A549 (cell line): Measurements from ENCODE around the gene EXOC6. TPM values are rescaled to one million over a fixed set of nuclear protein-coding genes. Genes with fewer than 3 reads are reported as not detected.

Source experiments
- ATAC-seq, 2 experiments: fragments of 200-7000 bp in 1 of 2; fragments of >200 bp in 1 of 2; cut with Nextera tagmentation in 1 of 2; cut with Tn5 transposase in 1 of 2; 3 replicates each; pipeline versions ENCODE4 v1.8.0 to v1.9.1; 2018 to 2020; ENCODE audit warnings: mild to moderate bottlenecking in 1 of 2, moderate library complexity in 1 of 2
- CTCF ChIA-PET: fragments of 300-600 bp; sonication (Branson Sonifier 250); formaldehyde crosslinking; extraction: SDS; loops from one replicate; lab custom pipeline; 2021; ENCODE audit warnings: antibody characterized with exemption, inconsistent platforms; lab: Yijun Ruan, JAX
- POLR2A ChIA-PET: fragments of 350-600 bp; formaldehyde crosslinking; extraction: SDS; loops from one replicate; lab custom pipeline; 2021; ENCODE audit warnings: antibody characterized with exemption, inconsistent platforms; lab: Yijun Ruan, JAX
- DNase-seq, 2 experiments: peaks; one replicate each; pipeline versions ENCODE4 v3.0.0 to v3.0.0-alpha.2; 2011 to 2016; ENCODE audit warnings: low read depth in 1 of 2, low spot score in 1 of 2
- FAIRE-seq: peaks from 2 replicates; lab custom pipeline; 2011; peaks lifted over from hg19 to GRCh38; lab: Jason Lieb, UNC
- H3K27ac ChIP-seq, 2 experiments: fragments of >200 bp; sonication (Bioruptor Twin); formaldehyde crosslinking; 3 replicates each; pipeline ENCODE4 v1.5.1; 2016 to 2017
- H3K4me1 ChIP-seq: fragments of >200 bp; sonication (Bioruptor Twin); formaldehyde crosslinking; 3 replicates; pipeline ENCODE4 v1.6.1; 2016
- H3K4me2 ChIP-seq: fragments of >200 bp; sonication (Bioruptor Twin); formaldehyde crosslinking; 3 replicates; pipeline ENCODE4 v1.6.1; 2016
- H3K4me3 ChIP-seq: fragments of >200 bp; sonication (Bioruptor Twin); formaldehyde crosslinking; 3 replicates; pipeline ENCODE4 v1.5.1; 2016
- H3K9me3 ChIP-seq: fragments of >200 bp; sonication (Bioruptor Twin); formaldehyde crosslinking; 3 replicates; pipeline ENCODE4 v1.6.1; 2016
- BHLHE40 ChIP-seq: IDR thresholded peaks from 2 replicates; pipeline ENCODE4 v1.6.1; 2012; ENCODE audit warnings: low read depth, low read length, inconsistent platforms
- CBX2 ChIP-seq: fragments of 200-600 bp; sonication (generic); IDR thresholded peaks from 2 replicates; pipeline ENCODE4 v1.6.1; 2016; ENCODE audit warnings: low read depth, mild to moderate bottlenecking, borderline replicate concordance
- CEBPB ChIP-seq, 2 experiments: fragments of >200 bp in 1 of 2; sonication (Bioruptor Twin) in 1 of 2; formaldehyde crosslinking in 1 of 2; IDR thresholded peaks; 2 replicates each; pipeline ENCODE4 v1.6.1; 2012 to 2016
- CHD4 ChIP-seq: fragments of 200-600 bp; sonication (generic); IDR thresholded peaks from 2 replicates; pipeline ENCODE4 v1.6.1; 2016; ENCODE audit warnings: antibody characterized with exemption, mild to moderate bottlenecking, borderline replicate concordance
- EHF ChIP-seq: fragments of 250-450 bp; sonication (Bioruptor Pico); IDR thresholded peaks from 2 replicates; pipeline ENCODE4 v1.5.0; 2020; ENCODE audit warnings: mild to moderate bottlenecking
- EP300 ChIP-seq, 2 experiments: fragments of >200 bp; sonication (Bioruptor Twin); formaldehyde crosslinking; IDR thresholded peaks; 2 replicates in 1 of 2; 3 replicates in 1 of 2; pipeline ENCODE4 v1.6.1; 2016 to 2017
- ESRRA ChIP-seq: fragments of 150-350 bp; IDR thresholded peaks from 2 replicates; pipeline ENCODE4 v1.6.1; 2014; ENCODE audit warnings: mild to moderate bottlenecking, low read length, borderline replicate concordance
- FOSB ChIP-seq: fragments of 250-450 bp; sonication (Bioruptor Pico); IDR thresholded peaks from 2 replicates; pipeline ENCODE4 v1.5.0; 2020; ENCODE audit warnings: mild to moderate bottlenecking, moderate library complexity
- FOSL2 ChIP-seq, 2 experiments: fragments of 450-650 bp in 1 of 2; fragments of >200 bp in 1 of 2; sonication (Bioruptor Twin) in 1 of 2; formaldehyde crosslinking; IDR thresholded peaks; 2 replicates each; pipeline versions ENCODE4 v1.5.0 to v1.6.1; 2016 to 2020; ENCODE audit warnings: mild to moderate bottlenecking in 1 of 2, moderate library complexity in 1 of 2
- HDAC2 ChIP-seq: fragments of 200-600 bp; sonication (generic); IDR thresholded peaks from 2 replicates; pipeline ENCODE4 v1.6.1; 2016
- HOXA7 ChIP-seq: fragments of 250-450 bp; sonication (Bioruptor Pico); IDR thresholded peaks from 2 replicates; pipeline ENCODE4 v1.5.0; 2020; ENCODE audit warnings: mild to moderate bottlenecking, moderate library complexity
- JUNB ChIP-seq: fragments of >200 bp; sonication (Bioruptor Twin); formaldehyde crosslinking; IDR thresholded peaks from 2 replicates; pipeline ENCODE4 v1.6.1; 2016
- MAX ChIP-seq: IDR thresholded peaks from 2 replicates; pipeline ENCODE4 v1.6.1; 2012
- NPAS2 ChIP-seq: fragments of 250-450 bp; sonication (Bioruptor Pico); IDR thresholded peaks from 2 replicates; pipeline ENCODE4 v1.8.0; 2022; ENCODE audit warnings: mild to moderate bottlenecking, moderate library complexity, borderline replicate concordance
- PHF8 ChIP-seq: fragments of 200-600 bp; sonication (generic); IDR thresholded peaks from 2 replicates; pipeline ENCODE4 v1.6.1; 2016; ENCODE audit warnings: low read depth, mild to moderate bottlenecking, antibody characterized with exemption, moderate library complexity, borderline replicate concordance
- POLR2A ChIP-seq: IDR thresholded peaks from 2 replicates; pipeline ENCODE4 v1.6.1; 2012; ENCODE audit warnings: mild to moderate bottlenecking, low read length
- RARB ChIP-seq: fragments of 250-450 bp; sonication (Bioruptor Pico); IDR thresholded peaks from 2 replicates; pipeline ENCODE4 v1.8.0; 2021; ENCODE audit warnings: mild to moderate bottlenecking, moderate library complexity
- RFX5 ChIP-seq: fragments of 450-650 bp; IDR thresholded peaks from 2 replicates; pipeline ENCODE4 v1.7.1; 2014; ENCODE audit warnings: antibody characterized with exemption, mild to moderate bottlenecking, moderate library complexity
- SREBF2 ChIP-seq: fragments of 450-650 bp; IDR thresholded peaks from 2 replicates; pipeline ENCODE4 v1.6.1; 2014; ENCODE audit warnings: mild to moderate bottlenecking, moderate library complexity
- TP53 ChIP-seq: fragments of 250-450 bp; sonication (Bioruptor Pico); IDR thresholded peaks from 2 replicates; pipeline ENCODE4 v1.5.0; 2021; ENCODE audit warnings: mild to moderate bottlenecking, moderate library complexity
- ZFP36 ChIP-seq: fragments of 450-650 bp; IDR thresholded peaks from 2 replicates; pipeline ENCODE4 v1.6.1; 2014; ENCODE audit warnings: borderline replicate concordance; ENCODE audit not compliant: partially characterized antibody
- WGBS: methylation state at CpG from one replicate; pipeline ENCODE4 v1.1.6; 2017; ENCODE audit errors: missing lambda C conversion rate; 5-methylcytosine and 5-hydroxymethylcytosine counted together
- polyA plus RNA-seq, 4 experiments: library from polyadenylated mRNA; depleted of rRNA in 3 of 4; stranded (reverse); fragments of >200 nt; fragmentation: RNase III in 1 of 4; extraction: RNeasy Plus Mini Kit Qiagen cat#74134 plus additional on column Dnase treatment in 1 of 4; gene quantifications; 2 replicates in 3 of 4; 3 replicates in 1 of 4; pipeline ENCODE4 v1.2.3, GENCODE V29; 2011 to 2017
- TF ChIP-seq, protein P1 (sequence below): IDR thresholded peaks from 2 replicates; pipeline ENCODE4 v1.6.1; 2012; ENCODE audit warnings: low read depth, borderline replicate concordance
- TF ChIP-seq, protein P2 (sequence below): IDR thresholded peaks from 2 replicates; pipeline ENCODE4 v1.6.1; 2012

EXOC6 gene
- polyA plus RNA-seq, 2 of the 4 experiments (the other 2 are of a cell fraction), result 16.8 to 48.5 TPM

- CTCF ChIA-PET, result no interaction called here
These were observed 179.2 kb downstream of the EXOC6 start for GRCh38 chr10:93027508-93027907.

DNA sequence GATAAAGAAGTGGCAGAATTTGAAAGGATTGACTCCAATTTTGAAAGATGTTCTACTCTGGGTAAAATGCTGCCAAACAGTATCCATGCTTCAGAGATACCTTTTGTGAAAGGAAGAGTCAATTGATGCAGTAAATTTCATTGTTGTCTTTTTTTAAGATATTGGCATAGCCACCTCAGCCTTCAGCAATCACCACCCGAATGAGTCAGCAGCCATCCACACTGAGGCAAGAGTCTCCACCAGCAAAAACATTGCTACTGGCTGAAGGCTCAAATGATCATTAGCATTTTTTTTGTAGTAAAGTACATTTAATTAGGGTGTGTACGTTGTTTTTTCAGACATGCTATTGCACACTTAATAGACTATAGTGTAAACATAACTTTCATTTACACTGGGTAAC lies 180.6 kb downstream of the EXOC6 start:
- H3K9me3 ChIP-seq, result no peaks in the 10 kb centered on the region
- no peak for TF ChIP-seq RFX5
- no peak for TF ChIP-seq CHD4
- TF ChIP-seq CEBPB (IDR thresholded peaks at IDR 0.05), result peak in 1 of 2 experiments; percentile 39; a peak in 1 of 4 replicates
- TF ChIP-seq MAX, result no peak
- peak; percentile 49; the same call in 1 of the 2 replicates for TF ChIP-seq FOSL2 (IDR thresholded peaks at IDR 0.05)
- TF ChIP-seq FOSL2 (CRISPR knock-in tag; IDR thresholded peaks at IDR 0.05), result peak; percentile 52
- no peak for TF ChIP-seq ZFP36
- TF ChIP-seq NPAS2, result no peak
- H3K27ac ChIP-seq, result peak overlapping the region; percentile 3 to 53; a peak in 4 of 6 replicates
- ATAC-seq, result peak; percentile 62 to 73; a peak in 3 of 6 replicates
- ChIA-PET CTCF (no interaction called here), POLR2A (no interaction called here)
- H3K4me1 ChIP-seq, result peaks cover 56% of the 10 kb centered on the region
- DNase-seq, result peak; percentile 27
- peak overlapping the region; percentile 11 for H3K4me2 ChIP-seq
- 11% methylated on average over 2 of the region's 2 CpGs for WGBS
- H3K4me3 ChIP-seq, result no peak overlapping the region
- FAIRE-seq, result peak; percentile 61

More at GRCh38 chr10:93027508-93027907, 179.2 kb downstream of the EXOC6 start:
- no peak for ATAC-seq
- TF ChIP-seq CBX2, result no peak
- TF ChIP-seq, all 56 proteins: peak for 0
- no peaks in the 10 kb centered on the region for H3K9me3 ChIP-seq
- H3K4me3 ChIP-seq, result no peak overlapping the region
- POLR2A ChIA-PET, result no interaction called here
- H3K4me1 ChIP-seq, result peaks cover 49% of the 10 kb centered on the region
- FAIRE-seq (no peak), DNase-seq (no peak)
- H3K4me2 ChIP-seq, result no peak overlapping the region
- H3K27ac ChIP-seq, result no peak overlapping the region

GRCh38 chr10:93030409-93030808 lies 182.1 kb downstream of the EXOC6 start:
- ATAC-seq (peak; percentile 77 to 79; a peak in 3 of 6 replicates), FAIRE-seq (peak; percentile 92), DNase-seq (peak; percentile 23 to 28)
- Histone ChIP-seq H3K27ac (peak overlapping the region; percentile 60 to 87), H3K4me2 (peak overlapping the region; percentile 68), H3K4me3 (no peak overlapping the region), H3K9me3 (no peaks in the 10 kb centered on the region), H3K4me1 (peaks cover 67% of the 10 kb centered on the region)
- ChIA-PET POLR2A (interaction anchor here (0.7 kb wide), 1 partner anchor 456 kb away, joined by 3 read pairs; the partner anchor contains the start of gene IDE), CTCF (no interaction called here)
- TF ChIP-seq JUNB (peak; percentile 48), CEBPB (IDR thresholded peaks at IDR 0.05) (peak in 1 of 2 experiments; percentile 67; a peak in 2 of 4 replicates), EHF (CRISPR knock-in tag) (no peak), FOSL2 (IDR thresholded peaks at IDR 0.05) (peak; percentile 59; the same call in 1 of the 2 replicates), FOSL2 (CRISPR knock-in tag; IDR thresholded peaks at IDR 0.05) (peak; percentile 87), SREBF2 (no peak), RARB (CRISPR knock-in tag) (no peak)

GRCh38 chr10:93032105-93032808 lies 183.9 kb downstream of the EXOC6 start:
- DNase-seq, result no peak
- H3K9me3 ChIP-seq, result no peaks in the 10 kb centered on the region
- no peak for FAIRE-seq
- WGBS, result 76% methylated on average over 5 of the region's 5 CpGs
- H3K4me2 ChIP-seq, result peak overlapping the region; percentile 35; the same call in 2 of the 3 replicates
- ChIA-PET CTCF (interaction anchor here (0.7 to 1.2 kb wide), 4 partner anchors 28 to 59 kb away, joined by 3 read pairs; no protein-coding TSS in a partner anchor), POLR2A (no interaction called here)
- H3K27ac ChIP-seq, result 0 out of 6 replicates have a peak overlapping the region, but pooled peaks of 1 of the 2 experiments have one; percentile 4
- no peak; a peak in 1 of 6 replicates for ATAC-seq
- TF ChIP-seq POLR2A, result no peak
- TF ChIP-seq, protein P1, sequence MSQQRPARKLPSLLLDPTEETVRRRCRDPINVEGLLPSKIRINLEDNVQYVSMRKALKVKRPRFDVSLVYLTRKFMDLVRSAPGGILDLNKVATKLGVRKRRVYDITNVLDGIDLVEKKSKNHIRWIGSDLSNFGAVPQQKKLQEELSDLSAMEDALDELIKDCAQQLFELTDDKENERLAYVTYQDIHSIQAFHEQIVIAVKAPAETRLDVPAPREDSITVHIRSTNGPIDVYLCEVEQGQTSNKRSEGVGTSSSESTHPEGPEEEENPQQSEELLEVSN, result no peak
- no peak for TF ChIP-seq EP300 (IDR thresholded peaks at IDR 0.05)
- no peak for TF ChIP-seq CEBPB (IDR thresholded peaks at IDR 0.05)
- TF ChIP-seq TP53, result no peak
- TF ChIP-seq PHF8, result no peak
- no peak for TF ChIP-seq ZFP36
- no peak for TF ChIP-seq RFX5
- no peak for TF ChIP-seq BHLHE40
- no peak for TF ChIP-seq ESRRA
- TF ChIP-seq HOXA7, result no peak
- TF ChIP-seq, protein P2, sequence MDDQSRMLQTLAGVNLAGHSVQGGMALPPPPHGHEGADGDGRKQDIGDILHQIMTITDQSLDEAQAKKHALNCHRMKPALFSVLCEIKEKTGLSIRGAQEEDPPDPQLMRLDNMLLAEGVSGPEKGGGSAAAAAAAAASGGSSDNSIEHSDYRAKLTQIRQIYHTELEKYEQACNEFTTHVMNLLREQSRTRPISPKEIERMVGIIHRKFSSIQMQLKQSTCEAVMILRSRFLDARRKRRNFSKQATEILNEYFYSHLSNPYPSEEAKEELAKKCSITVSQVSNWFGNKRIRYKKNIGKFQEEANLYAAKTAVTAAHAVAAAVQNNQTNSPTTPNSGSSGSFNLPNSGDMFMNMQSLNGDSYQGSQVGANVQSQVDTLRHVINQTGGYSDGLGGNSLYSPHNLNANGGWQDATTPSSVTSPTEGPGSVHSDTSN, result no peak
- no peak for TF ChIP-seq HDAC2
- no peak for TF ChIP-seq FOSB (CRISPR knock-in tag)
- TF ChIP-seq, all 56 proteins: peak for 0
- Histone ChIP-seq H3K4me1 (peaks cover 60% of the 10 kb centered on the region), H3K4me3 (no peak overlapping the region)
